ENCODE data around the gene RPS3. TPM values are rescaled to one million over a fixed set of nuclear protein-coding genes. Genes with fewer than 3 reads are reported as not detected.

The RPS3 gene
- total and polyA plus RNA-seq, 9 of the 15 experiments (the other 6 are each of a cell fraction or from before 2014, with no cell fraction given): 2,700 to 5,771 (median 3,679) TPM

DNA sequence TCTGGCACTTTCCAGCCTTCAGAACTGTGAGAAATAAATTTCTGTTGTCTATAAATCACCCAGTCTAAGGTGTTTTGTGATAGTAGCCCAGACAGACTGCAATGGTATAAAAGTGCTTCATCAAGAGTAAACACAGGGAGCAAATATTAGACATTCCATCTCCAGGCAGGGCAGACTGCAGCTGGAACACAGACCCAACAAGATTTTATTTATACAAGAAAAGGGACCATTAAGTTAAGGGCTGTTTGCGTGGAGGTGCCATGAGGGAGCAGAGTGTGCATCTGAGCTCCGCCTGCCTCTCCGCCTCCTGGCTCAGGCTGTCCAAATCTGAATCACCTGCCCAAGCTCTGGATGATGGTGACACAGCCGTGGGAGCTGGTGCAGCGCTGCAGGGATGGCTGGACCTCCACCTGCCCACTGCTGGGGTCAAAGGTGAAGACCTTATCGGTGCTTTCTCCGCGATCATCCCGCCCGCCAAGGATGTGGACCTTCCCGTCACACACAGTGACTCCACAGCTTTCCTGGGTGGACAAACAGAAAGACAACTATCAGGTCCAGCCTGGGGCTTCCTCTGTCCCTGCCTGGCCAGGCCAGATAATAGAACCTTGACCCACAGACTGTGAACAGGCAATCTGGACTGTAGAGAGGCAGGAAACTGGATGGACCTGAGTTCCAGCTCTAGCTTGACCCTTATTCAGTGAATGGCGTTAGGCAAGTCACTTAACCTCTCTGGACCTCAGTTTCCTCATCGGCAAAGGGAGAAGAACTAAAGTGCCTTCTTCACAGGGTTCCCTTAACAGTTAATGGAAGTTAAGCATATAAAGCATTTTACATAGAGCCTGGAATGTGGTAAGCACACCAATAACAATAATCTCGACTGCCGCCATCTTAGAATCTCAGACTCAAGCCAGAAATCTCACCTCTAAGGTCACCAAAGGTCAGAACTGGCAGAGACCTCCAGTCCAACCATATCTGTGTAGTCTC lies 23.2 kb downstream of the RPS3 start (continued):
- TF ChIP-seq EP300 (IDR thresholded peaks at IDR 0.05; ENCODE audit: low read length): peak; percentile 60; the same call in 1 of the 2 replicates
- TF ChIP-seq, protein P1, sequence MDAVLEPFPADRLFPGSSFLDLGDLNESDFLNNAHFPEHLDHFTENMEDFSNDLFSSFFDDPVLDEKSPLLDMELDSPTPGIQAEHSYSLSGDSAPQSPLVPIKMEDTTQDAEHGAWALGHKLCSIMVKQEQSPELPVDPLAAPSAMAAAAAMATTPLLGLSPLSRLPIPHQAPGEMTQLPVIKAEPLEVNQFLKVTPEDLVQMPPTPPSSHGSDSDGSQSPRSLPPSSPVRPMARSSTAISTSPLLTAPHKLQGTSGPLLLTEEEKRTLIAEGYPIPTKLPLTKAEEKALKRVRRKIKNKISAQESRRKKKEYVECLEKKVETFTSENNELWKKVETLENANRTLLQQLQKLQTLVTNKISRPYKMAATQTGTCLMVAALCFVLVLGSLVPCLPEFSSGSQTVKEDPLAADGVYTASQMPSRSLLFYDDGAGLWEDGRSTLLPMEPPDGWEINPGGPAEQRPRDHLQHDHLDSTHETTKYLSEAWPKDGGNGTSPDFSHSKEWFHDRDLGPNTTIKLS (IDR thresholded peaks at IDR 0.05; ENCODE audit: borderline replicate concordance, low read depth): no peak
- TF ChIP-seq TEAD4 (IDR thresholded peaks at IDR 0.05; ENCODE audit: low read length): peak; percentile 70
- no peak for TF ChIP-seq TEAD4 (CRISPR knock-in tag; IDR thresholded peaks at IDR 0.05; ENCODE audit: borderline replicate concordance)
- TF ChIP-seq HIVEP1 (CRISPR knock-in tag; IDR thresholded peaks at IDR 0.05): no peak
- TF ChIP-seq, protein P2, sequence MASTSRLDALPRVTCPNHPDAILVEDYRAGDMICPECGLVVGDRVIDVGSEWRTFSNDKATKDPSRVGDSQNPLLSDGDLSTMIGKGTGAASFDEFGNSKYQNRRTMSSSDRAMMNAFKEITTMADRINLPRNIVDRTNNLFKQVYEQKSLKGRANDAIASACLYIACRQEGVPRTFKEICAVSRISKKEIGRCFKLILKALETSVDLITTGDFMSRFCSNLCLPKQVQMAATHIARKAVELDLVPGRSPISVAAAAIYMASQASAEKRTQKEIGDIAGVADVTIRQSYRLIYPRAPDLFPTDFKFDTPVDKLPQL (IDR thresholded peaks at IDR 0.05; ENCODE audit: extremely low read depth, insufficient read length): no peak
- TF ChIP-seq NCOA6 (IDR thresholded peaks at IDR 0.05): no peak
- TF ChIP-seq FIP1L1 (IDR thresholded peaks at IDR 0.05; ENCODE audit: low read depth, low read length, poor library complexity, severe bottlenecking): no peak
- TF ChIP-seq NFE2L1 (tag; IDR thresholded peaks at IDR 0.05; ENCODE audit: borderline replicate concordance, low read depth): no peak
- no peak for TF ChIP-seq SNRNP70 (optimal IDR thresholded peaks at IDR 0.05; ENCODE audit: low read depth, low read length)
- TF ChIP-seq TAL1 (IDR thresholded peaks at IDR 0.05): peak; percentile 87
- TF ChIP-seq HDAC1 (IDR thresholded peaks at IDR 0.05): 0 out of 4 replicates have a peak, but pooled peaks of 1 of the 2 experiments have one; percentile 40
- no peak for TF ChIP-seq CREBBP (IDR thresholded peaks at IDR 0.05; ENCODE audit: low read depth, low read length)
- TF ChIP-seq ZNF280A (IDR thresholded peaks at IDR 0.05; ENCODE audit: low read depth, partially characterized antibody): no peak
- no peak for TF ChIP-seq PHF21A (IDR thresholded peaks at IDR 0.05; ENCODE audit: borderline replicate concordance, low read depth)
- no peak for TF ChIP-seq RFX1 (IDR thresholded peaks at IDR 0.05)
- TF ChIP-seq MTA2 (IDR thresholded peaks at IDR 0.05; ENCODE audit: low read depth): peak; percentile 15; the same call in 1 of the 2 replicates
- TF ChIP-seq RCOR1 (IDR thresholded peaks at IDR 0.05; ENCODE audit: borderline replicate concordance in 1 of 2, low read depth in 2 of 2, low read length in 2 of 2): peak in 1 of 2 experiments; percentile 83; a peak in 2 of 4 replicates
- no peak for TF ChIP-seq MEIS2 (IDR thresholded peaks at IDR 0.05; ENCODE audit: partially characterized antibody)
- peak; percentile 86 for TF ChIP-seq CBFA2T2 (conservative IDR thresholded peaks at IDR 0.05)
- TF ChIP-seq CXXC5 (CRISPR knock-in tag; IDR thresholded peaks at IDR 0.05): 0 out of 2 replicates have a peak, but pooled peaks have one; percentile 44
- TF ChIP-seq SNIP1 (IDR thresholded peaks at IDR 0.05; ENCODE audit: low read depth): no peak
- TF ChIP-seq ZEB2 (IDR thresholded peaks at IDR 0.05): peak; percentile 55; the same call in 1 of the 2 replicates
- TF ChIP-seq SMAD2 (IDR thresholded peaks at IDR 0.05; ENCODE audit: low read depth, low read length): no peak
- no peak for TF ChIP-seq ZNF133 (CRISPR knock-in tag; IDR thresholded peaks at IDR 0.05)
- TF ChIP-seq ELF1 (tag; IDR thresholded peaks at IDR 0.05): no peak
- TF ChIP-seq POLR2AphosphoS5 (IDR thresholded peaks at IDR 0.05; ENCODE audit: control insufficient read depth, insufficient read depth, low read depth, low read length): no peak

Measured in K562 (cell line).